IMR-90 (cell line): Measurements from ENCODE around the gene TMEM221. TPM values are rescaled to one million over a fixed set of nuclear protein-coding genes. Genes with fewer than 3 reads are reported as not detected.

Source experiments
- ATAC-seq: fragments of 200-7000 bp; cut with Tn5 transposase; 2 replicates; pipeline ENCODE4 v1.9.1; 2020; ENCODE audit warnings: low read depth, mild to moderate bottlenecking, moderate library complexity
- BruUV-seq: library from RNA; stranded (reverse); fragments of 400-500 nt; replicated peaks from 2 replicates; lab custom pipeline; 2021; lab: Mats Ljungman, UMichigan
- CTCF ChIA-PET: fragments of 300-600 bp; formaldehyde crosslinking; extraction: SDS; loops from one replicate; lab custom pipeline; 2021; ENCODE audit warnings: antibody characterized with exemption; lab: Yijun Ruan, JAX
- POLR2A ChIA-PET: fragments of 300-600 bp; sonication (Branson Sonifier 250); formaldehyde crosslinking; loops from one replicate; lab custom pipeline; 2022; ENCODE audit warnings: antibody characterized with exemption; ENCODE audit not compliant: unreplicated experiment; lab: Charles Lee
- DNase-seq: peaks from one replicate; pipeline ENCODE4 v3.0.0; 2013
- H2AFZ ChIP-seq: replicated peaks from 2 replicates; pipeline ENCODE3; 2013; ENCODE audit warnings: low read length, mild to moderate bottlenecking; ENCODE audit not compliant: poor library complexity
- H2AK5ac ChIP-seq: 2 replicates; pipeline ENCODE4 v1.6.1; 2013; ENCODE audit warnings: low read depth, low read length, inconsistent platforms
- H2AK9ac ChIP-seq: replicated peaks from 2 replicates; pipeline ENCODE3; 2013; ENCODE audit warnings: mild to moderate bottlenecking, low read depth, low read length, moderate library complexity; ENCODE audit not compliant: poor library complexity
- H2BK120ac ChIP-seq: 2 replicates; pipeline ENCODE4 v1.6.1; 2013; ENCODE audit warnings: low read depth, low read length, inconsistent platforms
- H2BK15ac ChIP-seq: 3 replicates; pipeline ENCODE4 v1.6.1; 2013; ENCODE audit warnings: low read depth, low read length, inconsistent platforms
- H2BK20ac ChIP-seq: 2 replicates; pipeline ENCODE4 v1.6.1; 2013; ENCODE audit warnings: low read depth, mild to moderate bottlenecking, inconsistent platforms, low read length, moderate library complexity
- H2BK5ac ChIP-seq: 2 replicates; pipeline ENCODE4 v1.6.1; 2013; ENCODE audit warnings: mild to moderate bottlenecking, low read depth, low read length, inconsistent platforms; ENCODE audit not compliant: poor library complexity, severe bottlenecking
- H3K14ac ChIP-seq: replicated peaks from 2 replicates; pipeline ENCODE4 v1.6.1; 2013; ENCODE audit warnings: low read depth, low read length, inconsistent platforms
- H3K18ac ChIP-seq: 2 replicates; pipeline ENCODE4 v1.6.1; 2013; ENCODE audit warnings: low read depth, low read length, control low read depth
- H3K23ac ChIP-seq: 2 replicates; pipeline ENCODE4 v1.6.1; 2013; ENCODE audit warnings: low read depth, low read length, inconsistent platforms
- H3K27ac ChIP-seq: 2 replicates; pipeline ENCODE4 v1.5.1; 2013; ENCODE audit warnings: mild to moderate bottlenecking, control low read depth, low read length; ENCODE audit not compliant: insufficient read depth
- H3K27me3 ChIP-seq: 2 replicates; pipeline ENCODE4 v1.6.1; 2013; ENCODE audit warnings: low read length; ENCODE audit not compliant: control insufficient read depth, insufficient read depth
- H3K36me3 ChIP-seq: 2 replicates; pipeline ENCODE4 v1.6.1; 2013; ENCODE audit warnings: low read length, mixed read lengths; ENCODE audit not compliant: control insufficient read depth, insufficient read depth
- H3K4ac ChIP-seq: 2 replicates; pipeline ENCODE4 v1.6.1; 2013; ENCODE audit warnings: low read depth, low read length, inconsistent platforms
- H3K4me1 ChIP-seq: 2 replicates; pipeline ENCODE4 v1.6.1; 2013; ENCODE audit warnings: low read length, mixed read lengths; ENCODE audit not compliant: control insufficient read depth, insufficient read depth
- H3K4me2 ChIP-seq: 2 replicates; pipeline ENCODE4 v1.6.1; 2013; ENCODE audit warnings: low read depth, mild to moderate bottlenecking, control low read depth, low read length, moderate library complexity
- H3K4me3 ChIP-seq: 2 replicates; pipeline ENCODE4 v1.5.1; 2013; ENCODE audit warnings: low read depth, mild to moderate bottlenecking, control low read depth, low read length, moderate library complexity; ENCODE audit not compliant: insufficient read depth
- H3K56ac ChIP-seq: 2 replicates; pipeline ENCODE4 v1.6.1; 2013; ENCODE audit warnings: low read length, inconsistent platforms; ENCODE audit not compliant: insufficient read depth; ENCODE audit errors: extremely low read depth
- H3K79me1 ChIP-seq, 2 experiments: 2 replicates each; pipeline ENCODE4 v1.6.1; 2013; ENCODE audit warnings: low read length in 2 of 2, inconsistent platforms in 1 of 2, low read depth in 1 of 2
- H3K9ac ChIP-seq: 2 replicates; pipeline ENCODE4 v1.6.1; 2013; ENCODE audit warnings: low read depth, low read length, control low read depth
- H3K9me1 ChIP-seq: 2 replicates; pipeline ENCODE4 v1.6.1; 2013; ENCODE audit warnings: low read length, inconsistent platforms; ENCODE audit not compliant: insufficient read depth
- H3K9me3 ChIP-seq: 2 replicates; pipeline ENCODE4 v1.6.1; 2013; ENCODE audit warnings: low read length; ENCODE audit not compliant: control insufficient read depth, insufficient read depth
- H4K20me1 ChIP-seq: 2 replicates; pipeline ENCODE4 v1.6.1; 2013; ENCODE audit warnings: low read length, inconsistent platforms; ENCODE audit not compliant: insufficient read depth
- H4K5ac ChIP-seq: 2 replicates; pipeline ENCODE4 v1.6.1; 2013; ENCODE audit warnings: mild to moderate bottlenecking, low read depth, low read length, control low read depth
- H4K8ac ChIP-seq, 2 experiments: 2 replicates each; pipeline ENCODE4 v1.6.1; 2013; ENCODE audit warnings: low read depth in 2 of 2, low read length in 2 of 2, control low read depth in 1 of 2, inconsistent platforms in 1 of 2
- H4K91ac ChIP-seq: 2 replicates; pipeline ENCODE4 v1.6.1; 2013; ENCODE audit warnings: low read depth, low read length, inconsistent platforms; ENCODE audit not compliant: insufficient read depth
- BHLHE40 ChIP-seq: fragments of 150-350 bp; IDR thresholded peaks from 2 replicates; pipeline ENCODE4 v1.6.1; 2016; ENCODE audit warnings: mild to moderate bottlenecking, low read depth, low read length
- CEBPB ChIP-seq: IDR thresholded peaks from 2 replicates; pipeline ENCODE4 v1.6.1; 2012; ENCODE audit warnings: low read depth, low read length, improper control_type of control experiment
- CHD1 ChIP-seq: IDR thresholded peaks from 2 replicates; pipeline ENCODE4 v1.6.1; 2012; ENCODE audit warnings: low read depth, low read length, improper control_type of control experiment
- FOS ChIP-seq: fragments of 150-350 bp; IDR thresholded peaks from 2 replicates; pipeline ENCODE4 v1.6.1; 2016; ENCODE audit warnings: low read depth, low read length
- MAFK ChIP-seq: IDR thresholded peaks from 2 replicates; pipeline ENCODE4 v1.6.1; 2012; ENCODE audit warnings: low read depth, low read length, improper control_type of control experiment
- MAZ ChIP-seq: IDR thresholded peaks from 2 replicates; pipeline ENCODE4 v1.6.1; 2012; ENCODE audit warnings: low read depth, mild to moderate bottlenecking, low read length, improper control_type of control experiment, moderate library complexity, borderline replicate concordance
- MXI1 ChIP-seq: IDR thresholded peaks from 2 replicates; pipeline ENCODE4 v1.6.1; 2012; ENCODE audit warnings: low read depth, mild to moderate bottlenecking, low read length, moderate library complexity, borderline replicate concordance
- NFE2L2 ChIP-seq: fragments of 150-350 bp; IDR thresholded peaks from 2 replicates; pipeline ENCODE4 v1.6.1; 2016; ENCODE audit warnings: low read depth, mild to moderate bottlenecking, low read length
- POLR2A ChIP-seq: IDR thresholded peaks from 2 replicates; pipeline ENCODE4 v1.6.1; 2012; ENCODE audit warnings: mild to moderate bottlenecking, low read depth, low read length
- RAD21 ChIP-seq: IDR thresholded peaks from 2 replicates; pipeline ENCODE4 v1.6.1; 2012; ENCODE audit warnings: low read length, improper control_type of control experiment
- RCOR1 ChIP-seq: IDR thresholded peaks from 2 replicates; pipeline ENCODE4 v1.6.1; 2012; ENCODE audit warnings: mild to moderate bottlenecking, low read length, improper control_type of control experiment; ENCODE audit not compliant: insufficient replicate concordance
- RFX5 ChIP-seq: IDR thresholded peaks from 2 replicates; pipeline ENCODE4 v1.8.0; 2012; ENCODE audit warnings: low read depth, mild to moderate bottlenecking, low read length, moderate library complexity
- SMC3 ChIP-seq: fragments of 150-350 bp; IDR thresholded peaks from 2 replicates; pipeline ENCODE4 v1.6.1; 2016; ENCODE audit warnings: low read depth, mild to moderate bottlenecking, antibody characterized with exemption, low read length, moderate library complexity
- USF2 ChIP-seq: fragments of 150-350 bp; IDR thresholded peaks from 2 replicates; pipeline ENCODE4 v1.6.1; 2017; ENCODE audit warnings: mild to moderate bottlenecking, antibody characterized with exemption, low read length, low read depth
- WGBS, 2 experiments: methylation state at CpG; one replicate each; pipeline versions ENCODE4 v1.1.5 to v1.1.7; 2013; ENCODE audit warnings: missing lambda C conversion rate in 2 of 2; ENCODE audit not compliant: insufficient read length in 1 of 2; ENCODE audit errors: extremely low coverage in 2 of 2; 5-methylcytosine and 5-hydroxymethylcytosine counted together
- dilution Hi-C: fragments of 300-500 bp; cut with HindIII; formaldehyde crosslinking; loops from one replicate; pipeline ENCODE4 v1.14.3; 2018; ENCODE audit warnings: low sequenced_read_pairs; ENCODE audit not compliant: unreplicated experiment
- in situ Hi-C: fragments of 300-500 bp; cut with MboI; formaldehyde crosslinking; loops from 3 replicates; pipeline ENCODE4 v1.14.3; 2019; ENCODE audit warnings: low sequenced_read_pairs, inconsistent platforms, mixed read lengths
- intact Hi-C: fragments of 100-400 bp; cut with micrococcal nuclease; formaldehyde crosslinking; loops from 2 replicates; pipeline ENCODE4 v1.10.0; 2022
- polyA plus RNA-seq, 3 experiments: library from polyadenylated mRNA; depleted of rRNA; stranded (reverse); fragments of >200 nt; gene quantifications; 2 replicates each; pipeline ENCODE4 v1.2.3, GENCODE V29; 2012; ENCODE audit warnings: low replicate concordance in 1 of 3
- total RNA-seq: library from RNA; depleted of rRNA; stranded (reverse); fragments of >200 nt; gene quantifications from 2 replicates; pipeline ENCODE4 v1.2.3, GENCODE V29; 2012
- TF ChIP-seq, protein P1 (sequence below): conservative IDR thresholded peaks from 2 replicates; pipeline ENCODE4 v1.5.1; 2012; ENCODE audit warnings: mild to moderate bottlenecking, low read depth, low read length, improper control_type of control experiment

TMEM221 gene
- total and polyA plus RNA-seq, 2 of the 4 experiments (the other 2 are of a cell fraction): 0.12 TPM; not detected in 1

DNA sequence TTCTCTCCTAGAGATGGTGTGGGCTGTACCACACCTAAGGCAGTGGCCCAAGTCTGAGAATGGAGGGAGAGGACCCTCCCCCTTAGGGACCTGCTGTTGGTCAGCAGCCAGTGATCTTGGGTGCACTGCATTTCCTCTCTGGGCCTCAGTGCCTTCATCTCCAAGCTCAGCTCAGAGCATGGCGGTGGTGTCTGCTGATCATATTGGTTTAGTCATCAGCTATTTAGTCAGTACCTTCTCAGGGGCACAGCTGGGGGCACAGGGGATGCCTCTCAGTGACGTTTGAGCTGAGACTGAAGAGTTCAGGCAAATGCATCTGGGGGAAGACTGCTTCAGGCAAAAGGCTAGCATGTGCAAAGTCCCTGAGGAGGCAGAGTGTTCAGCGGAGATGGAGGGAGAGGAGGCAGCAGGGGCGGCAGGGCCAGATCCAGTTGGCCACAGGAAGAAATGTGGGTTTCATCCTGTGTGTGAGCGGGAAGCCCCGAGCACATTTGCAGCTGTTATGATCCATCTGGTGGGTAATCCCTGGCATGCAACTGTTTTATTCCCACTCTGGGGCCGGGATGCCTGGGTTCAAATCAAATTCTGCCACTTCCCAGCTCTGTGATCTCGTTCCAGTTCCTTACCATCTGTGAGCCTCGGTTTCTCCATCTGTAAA lies 47.3 kb upstream of the TMEM221 start:
- Histone ChIP-seq H3K79me1 (peaks cover 4 to 44% of the 10 kb centered on the region in 2 experiments; a peak in 2 of 4 replicates), H3K9me3 (no peaks in the 10 kb centered on the region), H3K36me3 (peaks cover 13% of the 10 kb centered on the region), H3K18ac (no peak overlapping the region), H3K27ac (no peak overlapping the region), H4K5ac (no peak overlapping the region), H4K20me1 (peaks cover 24% of the 10 kb centered on the region; the same call in 1 of the 2 replicates), H3K4me2 (no peak overlapping the region), H2AK5ac (no peak overlapping the region), H2AFZ (no peak overlapping the region), H2BK120ac (no peak overlapping the region), H3K9me1 (peaks cover 12% of the 10 kb centered on the region), H2BK20ac (no peak overlapping the region), H4K91ac (no peak overlapping the region), H3K56ac (no peak overlapping the region), H3K27me3 (no peaks in the 10 kb centered on the region), H3K4ac (no peak overlapping the region), H3K23ac (no peak overlapping the region), H3K4me1 (peaks cover 9% of the 10 kb centered on the region), H3K9ac (no peak overlapping the region), H2BK5ac (no peak overlapping the region), H2BK15ac (no peak overlapping the region), H3K14ac (no peak overlapping the region), H3K4me3 (no peak overlapping the region), H2AK9ac (no peak overlapping the region), H4K8ac (no peak overlapping the region)
- DNase-seq: no peak
- dilution Hi-C loops (no loop called here), in situ Hi-C loops (no loop called here), intact Hi-C loops (loop anchor here (10.0 kb wide), 1 partner anchor 269 kb away; no protein-coding TSS in a partner anchor)
- no peak for ATAC-seq
- ChIA-PET POLR2A (no interaction called here), CTCF (interaction anchor here (0.6 to 1.5 kb wide), 10 partner anchors 9 to 271 kb away, joined by 3 to 4 read pairs (median 3); no protein-coding TSS in a partner anchor)
- WGBS, 2 experiments: 100% methylated on average over 1 of the region's 9 CpGs; no CpG with 5 or more reads in 1 of the 2 experiments
- BruUV-seq: no TSS peak
- TF ChIP-seq RFX5 (no peak), RAD21 (no peak), MAFK (no peak), NFE2L2 (no peak), RCOR1 (no peak), MAZ (no peak), SMC3 (no peak), CHD1 (no peak), USF2 (no peak), MXI1 (no peak), POLR2A (no peak), FOS (no peak), BHLHE40 (no peak), CEBPB (no peak)
- TF ChIP-seq, protein P1, sequence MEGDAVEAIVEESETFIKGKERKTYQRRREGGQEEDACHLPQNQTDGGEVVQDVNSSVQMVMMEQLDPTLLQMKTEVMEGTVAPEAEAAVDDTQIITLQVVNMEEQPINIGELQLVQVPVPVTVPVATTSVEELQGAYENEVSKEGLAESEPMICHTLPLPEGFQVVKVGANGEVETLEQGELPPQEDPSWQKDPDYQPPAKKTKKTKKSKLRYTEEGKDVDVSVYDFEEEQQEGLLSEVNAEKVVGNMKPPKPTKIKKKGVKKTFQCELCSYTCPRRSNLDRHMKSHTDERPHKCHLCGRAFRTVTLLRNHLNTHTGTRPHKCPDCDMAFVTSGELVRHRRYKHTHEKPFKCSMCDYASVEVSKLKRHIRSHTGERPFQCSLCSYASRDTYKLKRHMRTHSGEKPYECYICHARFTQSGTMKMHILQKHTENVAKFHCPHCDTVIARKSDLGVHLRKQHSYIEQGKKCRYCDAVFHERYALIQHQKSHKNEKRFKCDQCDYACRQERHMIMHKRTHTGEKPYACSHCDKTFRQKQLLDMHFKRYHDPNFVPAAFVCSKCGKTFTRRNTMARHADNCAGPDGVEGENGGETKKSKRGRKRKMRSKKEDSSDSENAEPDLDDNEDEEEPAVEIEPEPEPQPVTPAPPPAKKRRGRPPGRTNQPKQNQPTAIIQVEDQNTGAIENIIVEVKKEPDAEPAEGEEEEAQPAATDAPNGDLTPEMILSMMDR: no peak
